HEK293 (cell line): ENCODE measurements around the gene RPS24.
A peak's percentile ranks its signal among the peaks of the same experiment; 100 is the strongest.

ENCODE experiments used
- BCL11B ChIP-seq: fragments of 450-650 bp; formaldehyde crosslinking; IDR thresholded peaks from 2 replicates; pipeline ENCODE4 v1.5.1; 2016; ENCODE audit warnings: low read depth, missing biosample characterization, missing genetic modification characterization
- EGR2 ChIP-seq: fragments of 450-650 bp; formaldehyde crosslinking; IDR thresholded peaks from 2 replicates; pipeline ENCODE4 v1.5.1; 2016; ENCODE audit warnings: low read depth, missing biosample characterization, missing genetic modification characterization
- GFI1B ChIP-seq: fragments of 450-650 bp; formaldehyde crosslinking; IDR thresholded peaks from 2 replicates; pipeline ENCODE4 v1.5.1; 2016; ENCODE audit warnings: missing biosample characterization, missing genetic modification characterization
- GLI2 ChIP-seq: fragments of 450-650 bp; formaldehyde crosslinking; IDR thresholded peaks from 2 replicates; pipeline ENCODE4; 2017; ENCODE audit warnings: missing biosample characterization, missing genetic modification characterization, low read depth, borderline replicate concordance
- WT1 ChIP-seq: fragments of 450-650 bp; formaldehyde crosslinking; IDR thresholded peaks from 2 replicates; pipeline ENCODE4 v1.5.1; 2016; ENCODE audit warnings: missing biosample characterization, missing genetic modification characterization
- ZBTB1 ChIP-seq: fragments of 450-650 bp; formaldehyde crosslinking; IDR thresholded peaks from 2 replicates; pipeline ENCODE4 v1.5.1; 2016; ENCODE audit warnings: missing biosample characterization, missing genetic modification characterization
- ZFP3 ChIP-seq: fragments of 450-650 bp; formaldehyde crosslinking; IDR thresholded peaks from 2 replicates; pipeline ENCODE4 v1.5.1; 2016; ENCODE audit warnings: low read depth, missing biosample characterization, missing genetic modification characterization
- ZNF10 ChIP-seq: fragments of 450-650 bp; formaldehyde crosslinking; IDR thresholded peaks from 2 replicates; pipeline ENCODE4 v1.5.1; 2017; ENCODE audit warnings: missing biosample characterization, missing genetic modification characterization
- ZNF132 ChIP-seq: fragments of 450-650 bp; formaldehyde crosslinking; IDR thresholded peaks from 2 replicates; pipeline ENCODE4 v1.5.1; 2017; ENCODE audit warnings: missing biosample characterization, missing genetic modification characterization, borderline replicate concordance
- ZNF133 ChIP-seq: fragments of 450-650 bp; formaldehyde crosslinking; IDR thresholded peaks from 2 replicates; pipeline ENCODE4 v1.5.1; 2016; ENCODE audit warnings: missing biosample characterization, missing genetic modification characterization
- ZNF138 ChIP-seq: fragments of 450-650 bp; formaldehyde crosslinking; IDR thresholded peaks from 2 replicates; pipeline ENCODE4 v1.5.1; 2016; ENCODE audit warnings: missing biosample characterization, missing genetic modification characterization, borderline replicate concordance
- ZNF155 ChIP-seq: fragments of 450-650 bp; formaldehyde crosslinking; IDR thresholded peaks from 2 replicates; pipeline ENCODE4 v1.5.1; 2016; ENCODE audit warnings: missing biosample characterization, missing genetic modification characterization
- ZNF211 ChIP-seq: fragments of 450-650 bp; formaldehyde crosslinking; IDR thresholded peaks from 2 replicates; pipeline ENCODE4 v1.5.1; 2016; ENCODE audit warnings: low read depth, missing biosample characterization, missing genetic modification characterization
- ZNF214 ChIP-seq: fragments of 450-650 bp; formaldehyde crosslinking; IDR thresholded peaks from 2 replicates; pipeline ENCODE4 v1.5.1; 2017; ENCODE audit warnings: missing biosample characterization, mild to moderate bottlenecking, missing genetic modification characterization, borderline replicate concordance
- ZNF221 ChIP-seq: fragments of 450-650 bp; formaldehyde crosslinking; IDR thresholded peaks from 2 replicates; pipeline ENCODE4 v1.5.1; 2017; ENCODE audit warnings: missing biosample characterization, missing genetic modification characterization, borderline replicate concordance
- ZNF24 ChIP-seq: fragments of 450-650 bp; formaldehyde crosslinking; IDR thresholded peaks from 2 replicates; pipeline ENCODE4 v1.5.1; 2016; ENCODE audit warnings: missing biosample characterization, missing genetic modification characterization
- ZNF266 ChIP-seq: fragments of 450-650 bp; formaldehyde crosslinking; IDR thresholded peaks from 2 replicates; pipeline ENCODE4 v1.5.1; 2016; ENCODE audit warnings: missing biosample characterization, missing genetic modification characterization, low read depth
- ZNF341 ChIP-seq: fragments of 450-650 bp; formaldehyde crosslinking; IDR thresholded peaks from 2 replicates; pipeline ENCODE4; 2016; ENCODE audit warnings: low read depth, missing biosample characterization, missing genetic modification characterization
- ZNF350 ChIP-seq: fragments of 450-650 bp; formaldehyde crosslinking; IDR thresholded peaks from 2 replicates; pipeline ENCODE4 v1.5.0; 2017; ENCODE audit warnings: missing biosample characterization, mild to moderate bottlenecking, missing genetic modification characterization
- ZNF37A ChIP-seq: fragments of 450-650 bp; IDR thresholded peaks from 2 replicates; pipeline ENCODE4 v1.5.1; 2018; ENCODE audit warnings: missing biosample characterization, missing genetic modification characterization
- ZNF416 ChIP-seq: fragments of 450-650 bp; formaldehyde crosslinking; IDR thresholded peaks from 2 replicates; pipeline ENCODE4 v1.5.1; 2016; ENCODE audit warnings: missing biosample characterization, missing genetic modification characterization
- ZNF48 ChIP-seq: fragments of 450-650 bp; formaldehyde crosslinking; IDR thresholded peaks from 2 replicates; pipeline ENCODE4 v1.5.1; 2016; ENCODE audit warnings: missing biosample characterization, missing genetic modification characterization
- ZNF521 ChIP-seq: fragments of 450-650 bp; formaldehyde crosslinking; IDR thresholded peaks from 2 replicates; pipeline ENCODE4 v1.5.1; 2017; ENCODE audit warnings: missing biosample characterization, mild to moderate bottlenecking, missing genetic modification characterization
- ZNF561 ChIP-seq: fragments of 450-650 bp; IDR thresholded peaks from 2 replicates; pipeline ENCODE4 v1.5.1; 2018; ENCODE audit warnings: missing biosample characterization, missing genetic modification characterization, borderline replicate concordance
- ZNF610 ChIP-seq: fragments of 450-650 bp; formaldehyde crosslinking; IDR thresholded peaks from 2 replicates; pipeline ENCODE4 v1.5.1; 2016; ENCODE audit warnings: missing biosample characterization, missing genetic modification characterization, borderline replicate concordance
- ZNF660 ChIP-seq: fragments of 450-650 bp; IDR thresholded peaks from 2 replicates; pipeline ENCODE4 v1.5.1; 2018; ENCODE audit warnings: missing biosample characterization, mild to moderate bottlenecking, missing genetic modification characterization
- ZNF664 ChIP-seq: fragments of 450-650 bp; formaldehyde crosslinking; IDR thresholded peaks from 2 replicates; pipeline ENCODE4 v1.5.1; 2016; ENCODE audit warnings: missing biosample characterization, missing genetic modification characterization
- ZNF670 ChIP-seq: fragments of 450-650 bp; formaldehyde crosslinking; IDR thresholded peaks from 2 replicates; pipeline ENCODE4 v1.5.1; 2016; ENCODE audit warnings: missing biosample characterization, missing genetic modification characterization, low read depth
- ZNF747 ChIP-seq: fragments of 450-650 bp; formaldehyde crosslinking; IDR thresholded peaks from 2 replicates; pipeline ENCODE4 v1.5.1; 2016; ENCODE audit warnings: missing biosample characterization, missing genetic modification characterization
- ZNF791 ChIP-seq: fragments of 450-650 bp; formaldehyde crosslinking; IDR thresholded peaks from 2 replicates; pipeline ENCODE4 v1.5.1; 2016; ENCODE audit warnings: missing biosample characterization, missing genetic modification characterization
- TF ChIP-seq, protein P1 (sequence below): fragments of 450-650 bp; formaldehyde crosslinking; IDR thresholded peaks from 2 replicates; pipeline ENCODE4 v1.5.0; 2017; ENCODE audit warnings: missing biosample characterization, missing genetic modification characterization, borderline replicate concordance
- TF ChIP-seq, protein P2 (sequence below): fragments of 450-650 bp; formaldehyde crosslinking; IDR thresholded peaks from 2 replicates; pipeline ENCODE4 v1.5.1; 2016; ENCODE audit warnings: missing biosample characterization, missing genetic modification characterization
- TF ChIP-seq, protein P3 (sequence below): fragments of 450-650 bp; formaldehyde crosslinking; IDR thresholded peaks from 2 replicates; pipeline ENCODE4 v1.5.1; 2016; ENCODE audit warnings: missing biosample characterization, missing genetic modification characterization, low read depth
- TF ChIP-seq, protein P4 (sequence below): fragments of 450-650 bp; formaldehyde crosslinking; optimal IDR thresholded peaks from 2 replicates; pipeline ENCODE3; 2016; ENCODE audit warnings: missing biosample characterization, mild to moderate bottlenecking, missing genetic modification characterization

Gene RPS24

DNA sequence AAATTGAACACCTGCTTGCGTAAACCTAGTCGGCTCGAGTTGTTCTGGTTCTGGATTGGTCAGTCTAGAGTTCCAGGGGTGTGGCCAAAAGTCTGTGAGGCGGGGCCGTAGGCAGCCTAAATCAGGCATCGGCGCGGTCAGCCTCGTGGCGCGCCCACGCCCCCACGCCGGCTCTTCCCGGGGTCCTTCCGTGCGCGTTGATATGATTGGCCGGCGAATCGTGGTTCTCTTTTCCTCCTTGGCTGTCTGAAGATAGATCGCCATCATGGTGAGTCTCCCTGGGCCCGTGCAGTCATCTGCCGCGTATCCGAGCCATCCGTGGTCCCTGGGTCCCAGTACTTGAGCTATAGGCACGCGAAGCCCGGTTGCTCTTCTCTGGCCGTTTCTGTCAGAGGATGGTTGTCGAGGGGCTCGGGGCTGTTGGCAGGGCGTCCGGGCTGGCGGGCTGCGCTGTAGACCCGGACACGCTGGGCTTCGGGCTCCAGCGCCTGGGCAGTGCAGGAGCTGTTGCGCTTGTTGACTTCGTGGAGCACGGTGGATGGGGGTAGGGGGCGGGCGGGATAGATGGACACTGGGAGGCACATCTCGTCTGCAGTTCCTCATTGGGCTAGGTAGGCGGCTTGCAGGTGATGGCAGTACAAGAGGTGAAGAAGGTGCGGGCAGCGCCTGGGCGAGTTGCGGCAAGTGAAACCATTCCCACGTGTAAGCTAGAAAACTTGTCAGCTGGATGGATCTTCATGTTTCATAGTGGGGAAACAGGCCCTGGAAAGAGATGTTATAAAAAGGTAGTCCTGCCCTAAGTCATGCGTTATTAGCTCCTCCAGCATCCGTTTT, at the start of gene RPS24 (continued):
- TF ChIP-seq, protein P1, sequence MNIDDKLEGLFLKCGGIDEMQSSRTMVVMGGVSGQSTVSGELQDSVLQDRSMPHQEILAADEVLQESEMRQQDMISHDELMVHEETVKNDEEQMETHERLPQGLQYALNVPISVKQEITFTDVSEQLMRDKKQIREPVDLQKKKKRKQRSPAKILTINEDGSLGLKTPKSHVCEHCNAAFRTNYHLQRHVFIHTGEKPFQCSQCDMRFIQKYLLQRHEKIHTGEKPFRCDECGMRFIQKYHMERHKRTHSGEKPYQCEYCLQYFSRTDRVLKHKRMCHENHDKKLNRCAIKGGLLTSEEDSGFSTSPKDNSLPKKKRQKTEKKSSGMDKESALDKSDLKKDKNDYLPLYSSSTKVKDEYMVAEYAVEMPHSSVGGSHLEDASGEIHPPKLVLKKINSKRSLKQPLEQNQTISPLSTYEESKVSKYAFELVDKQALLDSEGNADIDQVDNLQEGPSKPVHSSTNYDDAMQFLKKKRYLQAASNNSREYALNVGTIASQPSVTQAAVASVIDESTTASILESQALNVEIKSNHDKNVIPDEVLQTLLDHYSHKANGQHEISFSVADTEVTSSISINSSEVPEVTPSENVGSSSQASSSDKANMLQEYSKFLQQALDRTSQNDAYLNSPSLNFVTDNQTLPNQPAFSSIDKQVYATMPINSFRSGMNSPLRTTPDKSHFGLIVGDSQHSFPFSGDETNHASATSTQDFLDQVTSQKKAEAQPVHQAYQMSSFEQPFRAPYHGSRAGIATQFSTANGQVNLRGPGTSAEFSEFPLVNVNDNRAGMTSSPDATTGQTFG (tag by site-specific recombination), result no peak
- TF ChIP-seq ZNF133 (tag by site-specific recombination) (no peak), ZNF561 (tag by site-specific recombination) (no peak), ZNF24 (tag by site-specific recombination) (0 out of 2 replicates have a peak, but pooled peaks have one; percentile 71), ZNF521 (tag by site-specific recombination) (no peak), ZNF266 (tag by site-specific recombination) (no peak), ZNF670 (tag by site-specific recombination) (no peak), ZNF155 (tag by site-specific recombination) (no peak), ZNF132 (no peak), WT1 (no peak), ZNF664 (tag by site-specific recombination) (no peak), ZNF660 (tag by site-specific recombination) (peak; percentile 86), EGR2 (tag by site-specific recombination) (peak; percentile 81), ZNF211 (tag by site-specific recombination) (no peak), ZNF791 (tag by site-specific recombination) (no peak), ZNF138 (tag by site-specific recombination) (no peak), GFI1B (tag by site-specific recombination) (no peak), ZNF37A (tag by site-specific recombination) (no peak; the same call in 1 of the 2 replicates), BCL11B (no peak), ZNF10 (tag by site-specific recombination) (no peak), ZNF350 (tag by site-specific recombination) (no peak), ZNF747 (no peak), ZNF610 (tag by site-specific recombination) (no peak), ZNF416 (tag by site-specific recombination) (no peak), ZNF214 (tag by site-specific recombination) (no peak), ZNF221 (tag by site-specific recombination) (no peak), ZNF48 (tag by site-specific recombination) (no peak), ZBTB1 (tag by site-specific recombination) (no peak), ZNF341 (tag by site-specific recombination) (peak; percentile 70), ZFP3 (tag by site-specific recombination) (no peak), GLI2 (tag by site-specific recombination) (no peak)
- TF ChIP-seq, protein P2, sequence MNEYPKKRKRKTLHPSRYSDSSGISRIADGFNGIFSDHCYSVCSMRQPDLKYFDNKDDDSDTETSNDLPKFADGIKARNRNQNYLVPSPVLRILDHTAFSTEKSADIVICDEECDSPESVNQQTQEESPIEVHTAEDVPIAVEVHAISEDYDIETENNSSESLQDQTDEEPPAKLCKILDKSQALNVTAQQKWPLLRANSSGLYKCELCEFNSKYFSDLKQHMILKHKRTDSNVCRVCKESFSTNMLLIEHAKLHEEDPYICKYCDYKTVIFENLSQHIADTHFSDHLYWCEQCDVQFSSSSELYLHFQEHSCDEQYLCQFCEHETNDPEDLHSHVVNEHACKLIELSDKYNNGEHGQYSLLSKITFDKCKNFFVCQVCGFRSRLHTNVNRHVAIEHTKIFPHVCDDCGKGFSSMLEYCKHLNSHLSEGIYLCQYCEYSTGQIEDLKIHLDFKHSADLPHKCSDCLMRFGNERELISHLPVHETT (tag by site-specific recombination), result peak; percentile 78; the same call in 1 of the 2 replicates
- TF ChIP-seq, protein P3, sequence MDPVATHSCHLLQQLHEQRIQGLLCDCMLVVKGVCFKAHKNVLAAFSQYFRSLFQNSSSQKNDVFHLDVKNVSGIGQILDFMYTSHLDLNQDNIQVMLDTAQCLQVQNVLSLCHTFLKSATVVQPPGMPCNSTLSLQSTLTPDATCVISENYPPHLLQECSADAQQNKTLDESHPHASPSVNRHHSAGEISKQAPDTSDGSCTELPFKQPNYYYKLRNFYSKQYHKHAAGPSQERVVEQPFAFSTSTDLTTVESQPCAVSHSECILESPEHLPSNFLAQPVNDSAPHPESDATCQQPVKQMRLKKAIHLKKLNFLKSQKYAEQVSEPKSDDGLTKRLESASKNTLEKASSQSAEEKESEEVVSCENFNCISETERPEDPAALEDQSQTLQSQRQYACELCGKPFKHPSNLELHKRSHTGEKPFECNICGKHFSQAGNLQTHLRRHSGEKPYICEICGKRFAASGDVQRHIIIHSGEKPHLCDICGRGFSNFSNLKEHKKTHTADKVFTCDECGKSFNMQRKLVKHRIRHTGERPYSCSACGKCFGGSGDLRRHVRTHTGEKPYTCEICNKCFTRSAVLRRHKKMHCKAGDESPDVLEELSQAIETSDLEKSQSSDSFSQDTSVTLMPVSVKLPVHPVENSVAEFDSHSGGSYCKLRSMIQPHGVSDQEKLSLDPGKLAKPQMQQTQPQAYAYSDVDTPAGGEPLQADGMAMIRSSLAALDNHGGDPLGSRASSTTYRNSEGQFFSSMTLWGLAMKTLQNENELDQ, result no peak
- TF ChIP-seq, protein P4, sequence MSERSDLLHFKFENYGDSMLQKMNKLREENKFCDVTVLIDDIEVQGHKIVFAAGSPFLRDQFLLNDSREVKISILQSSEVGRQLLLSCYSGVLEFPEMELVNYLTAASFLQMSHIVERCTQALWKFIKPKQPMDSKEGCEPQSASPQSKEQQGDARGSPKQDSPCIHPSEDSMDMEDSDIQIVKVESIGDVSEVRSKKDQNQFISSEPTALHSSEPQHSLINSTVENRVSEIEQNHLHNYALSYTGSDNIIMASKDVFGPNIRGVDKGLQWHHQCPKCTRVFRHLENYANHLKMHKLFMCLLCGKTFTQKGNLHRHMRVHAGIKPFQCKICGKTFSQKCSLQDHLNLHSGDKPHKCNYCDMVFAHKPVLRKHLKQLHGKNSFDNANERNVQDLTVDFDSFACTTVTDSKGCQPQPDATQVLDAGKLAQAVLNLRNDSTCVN (tag by site-specific recombination), result peak; percentile 56
